CD4-positive, alpha-beta T cell treated with Interleukin-17A for 1 hour (primary cell): ENCODE measurements around the gene SLC6A18.
"Not testable (repeated sequence)": the region's sequence is repeated elsewhere in the genome, so short reads cannot be mapped to it uniquely, and the experiment has no call there.

ENCODE experiments used
- DNase-seq: peaks from one replicate; pipeline ENCODE4 v3.0.0-alpha.2; 2020

SLC6A18 gene

GRCh38 chr5:1279443-1280151, 54.4 kb downstream of the SLC6A18 start:
- no peak for DNase-seq

DNA sequence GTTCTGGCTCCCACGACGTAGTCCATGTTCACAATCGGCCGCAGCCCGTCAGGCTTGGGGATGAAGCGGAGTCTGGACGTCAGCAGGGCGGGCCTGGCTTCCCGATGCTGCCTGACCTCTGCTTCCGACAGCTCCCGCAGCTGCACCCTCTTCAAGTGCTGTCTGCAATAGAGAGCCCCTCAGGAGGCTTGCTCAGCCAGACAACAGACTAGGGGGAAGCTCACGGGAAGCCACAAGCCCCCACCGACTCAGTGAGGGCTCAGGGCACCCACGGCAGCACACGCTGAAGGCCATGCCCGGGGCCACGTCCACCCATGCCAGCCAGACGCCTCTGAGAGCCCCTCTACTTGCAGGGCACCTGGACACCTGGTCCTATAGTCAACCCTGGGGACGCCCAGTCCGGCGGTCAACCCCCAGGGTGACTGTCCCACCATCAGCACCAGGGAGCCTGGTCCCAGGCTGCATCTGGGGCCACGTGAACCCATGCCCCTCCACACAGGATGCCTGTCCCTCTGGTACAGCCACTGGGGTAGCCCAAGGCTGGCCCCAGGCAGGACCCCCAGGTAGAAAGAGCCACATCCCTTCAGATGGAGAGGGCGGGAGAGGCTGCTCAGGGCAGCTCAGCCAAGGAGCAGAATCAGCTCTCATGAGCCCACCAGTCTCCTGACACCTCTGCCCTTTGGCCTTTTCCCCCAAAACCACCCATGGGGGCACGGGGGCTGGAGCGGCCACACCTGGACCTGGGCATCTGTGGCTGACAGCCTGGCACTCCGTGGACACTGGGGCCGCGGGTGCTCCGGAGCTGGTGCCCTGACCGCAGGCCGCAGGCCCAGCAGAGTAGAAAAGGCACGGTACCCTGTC, 55.2 kb downstream of the SLC6A18 start:
- no peak for DNase-seq

GRCh38 chr5:1281038-1281882, 56.1 kb downstream of the SLC6A18 start:
- no peak for DNase-seq

GRCh38 chr5:1282131-1282992, 57.2 kb downstream of the SLC6A18 start:
- DNase-seq: no peak

GRCh38 chr5:1282993-1283728, 58.0 kb downstream of the SLC6A18 start:
- not testable (repeated sequence) for DNase-seq

DNA sequence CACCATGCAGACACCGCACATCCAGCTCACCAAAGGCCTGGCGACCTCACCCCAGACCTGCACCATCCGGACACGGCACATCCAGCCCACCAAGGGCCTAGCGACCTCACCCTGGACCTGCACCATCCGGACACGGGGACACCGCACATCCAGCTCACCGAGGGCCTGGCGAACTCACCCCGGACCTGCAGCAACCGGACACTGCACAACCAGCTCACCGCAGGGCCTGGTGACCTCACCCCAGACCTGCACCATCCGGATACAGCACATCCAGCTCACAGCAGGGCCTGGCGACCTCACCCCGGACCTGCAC, 58.5 kb downstream of the SLC6A18 start:
- DNase-seq: not testable (repeated sequence)

DNA sequence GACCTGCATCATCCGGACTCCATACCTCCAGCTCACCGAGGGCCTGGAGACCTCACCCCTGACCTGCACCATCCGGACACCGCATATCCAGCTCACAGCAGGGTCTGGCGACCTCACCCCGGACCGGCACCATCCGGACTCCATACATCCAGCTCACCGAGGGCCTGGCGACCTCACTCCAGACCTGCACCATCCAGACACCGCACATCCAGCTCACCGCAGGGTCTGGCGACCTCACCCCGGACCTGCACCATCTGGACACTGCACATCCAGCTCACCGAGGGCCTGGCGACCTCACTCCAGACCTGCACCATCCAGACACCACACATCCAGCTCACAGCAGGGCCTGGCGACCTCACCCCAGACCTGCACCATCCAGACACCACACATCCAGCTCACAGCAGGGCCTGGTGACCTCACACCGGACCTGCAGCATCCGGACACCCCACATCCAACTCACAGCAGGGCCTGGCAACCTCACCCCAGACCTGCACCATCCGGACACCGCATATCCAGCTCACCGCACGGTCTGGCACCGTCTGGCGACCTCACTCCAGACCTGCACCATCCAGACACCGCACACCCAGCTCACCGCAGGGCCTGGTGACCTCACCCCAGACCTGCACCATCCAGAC, 59.3 kb downstream of the SLC6A18 start:
- not testable (repeated sequence) for DNase-seq

DNA sequence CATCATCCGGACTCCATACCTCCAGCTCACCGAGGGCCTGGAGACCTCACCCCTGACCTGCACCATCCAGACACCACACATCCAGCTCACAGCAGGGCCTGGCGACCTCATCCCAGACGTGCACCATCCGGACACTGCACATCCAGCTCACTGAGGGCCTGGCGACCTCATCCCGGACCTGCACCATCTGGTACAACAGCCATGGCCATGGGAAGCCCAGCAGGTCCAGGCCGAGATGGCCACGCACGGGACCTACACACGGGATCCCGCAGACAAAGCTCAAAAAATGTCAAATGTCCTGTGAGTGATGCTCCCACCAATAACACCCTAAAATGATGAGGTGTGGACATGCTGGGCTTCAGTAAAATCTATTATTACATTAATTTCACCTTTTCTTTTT, 60.0 kb downstream of the SLC6A18 start:
- DNase-seq: no peak

GRCh38 chr5:1285883-1286291, 60.7 kb downstream of the SLC6A18 start:
- no peak for DNase-seq

DNA sequence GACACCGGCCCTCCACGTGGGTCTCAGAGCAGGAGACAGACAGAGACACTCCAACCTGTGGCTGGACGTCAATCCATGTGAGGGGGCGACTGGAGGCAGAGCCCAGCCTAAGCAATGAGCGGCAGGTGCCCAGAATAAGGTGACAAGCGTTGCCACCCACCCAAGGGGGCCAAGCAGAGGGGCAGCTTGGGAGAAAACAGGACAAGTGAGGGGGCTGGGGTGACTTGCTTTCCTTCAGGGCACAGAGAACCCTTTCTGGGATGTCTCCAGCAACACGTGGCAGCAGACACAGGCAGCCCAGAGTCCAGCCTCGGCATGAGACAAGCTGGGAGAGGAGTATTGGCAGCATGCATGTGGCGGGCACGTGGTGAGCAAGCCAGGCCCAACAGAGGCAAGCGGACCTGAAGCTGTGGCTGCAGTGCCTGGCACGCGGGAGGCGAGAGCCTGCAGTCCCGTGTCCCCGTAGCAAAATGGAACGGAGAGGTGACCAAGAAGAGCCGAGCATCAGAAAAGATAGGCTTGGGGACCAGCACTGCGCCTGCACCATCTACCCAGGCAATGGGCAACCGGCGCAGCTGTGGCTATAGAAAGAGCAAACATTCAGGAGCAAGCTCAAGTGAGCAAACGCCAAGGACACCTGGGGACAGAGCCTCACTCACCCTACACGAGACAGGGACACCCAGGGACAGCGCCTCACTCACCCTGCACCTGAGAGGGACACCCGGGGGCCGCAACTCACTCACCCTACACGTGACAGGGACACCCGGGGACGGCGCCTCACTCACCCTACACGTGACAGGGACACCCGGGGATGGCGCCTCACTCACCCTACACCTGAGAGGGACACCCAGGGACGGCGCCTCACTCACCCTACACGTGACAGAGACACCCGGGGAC, 63.5 kb downstream of the SLC6A18 start:
- DNase-seq: no peak

DNA sequence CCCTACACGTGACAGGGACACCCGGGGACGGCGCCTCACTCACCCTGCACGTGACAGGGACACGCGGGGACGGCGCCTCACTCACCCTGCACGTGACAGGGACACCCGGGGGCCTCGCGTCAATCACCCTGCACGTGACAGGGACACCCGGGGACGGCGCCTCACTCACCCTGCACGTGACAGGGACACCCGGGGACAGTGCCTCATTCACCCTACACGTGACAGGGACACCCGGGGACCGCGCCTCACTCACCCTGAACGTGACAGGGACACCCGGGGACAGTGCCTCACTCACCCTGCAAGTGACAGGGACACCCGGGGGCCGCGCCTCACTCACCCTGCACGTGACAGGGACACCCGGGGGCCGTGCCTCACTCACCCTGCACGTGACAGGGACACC, 64.4 kb downstream of the SLC6A18 start:
- not testable (repeated sequence) for DNase-seq

- not testable (repeated sequence) for DNase-seq
These were observed 65.8 kb downstream of the SLC6A18 start for GRCh38 chr5:1290956-1291355.

- DNase-seq: no peak
These were observed 66.5 kb downstream of the SLC6A18 start for GRCh38 chr5:1291611-1292080.

DNA sequence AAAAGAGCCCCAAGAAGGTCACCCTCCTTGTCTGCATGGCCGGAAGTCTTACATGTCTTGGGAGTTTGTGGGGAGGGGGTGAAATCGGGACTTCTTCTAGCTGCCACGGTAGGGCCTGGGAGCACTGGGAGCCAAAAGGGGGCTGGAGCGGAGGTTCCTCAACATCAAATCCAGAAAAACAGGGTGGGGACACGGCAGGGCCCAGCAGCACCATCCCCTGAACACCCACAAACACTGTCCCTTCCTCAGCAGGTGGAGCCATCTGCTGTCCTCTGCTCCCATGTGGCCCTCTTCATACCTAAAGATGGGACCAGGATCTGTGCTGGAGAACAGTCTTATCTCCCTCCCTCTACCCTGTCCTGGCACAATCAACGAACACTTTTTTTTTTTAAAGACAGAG, 67.0 kb downstream of the SLC6A18 start:
- DNase-seq: no peak

GRCh38 chr5:1292846-1293415, 67.8 kb downstream of the SLC6A18 start:
- no peak for DNase-seq

- DNase-seq: no peak
These were observed 68.4 kb downstream of the SLC6A18 start for GRCh38 chr5:1293416-1294205.

DNA sequence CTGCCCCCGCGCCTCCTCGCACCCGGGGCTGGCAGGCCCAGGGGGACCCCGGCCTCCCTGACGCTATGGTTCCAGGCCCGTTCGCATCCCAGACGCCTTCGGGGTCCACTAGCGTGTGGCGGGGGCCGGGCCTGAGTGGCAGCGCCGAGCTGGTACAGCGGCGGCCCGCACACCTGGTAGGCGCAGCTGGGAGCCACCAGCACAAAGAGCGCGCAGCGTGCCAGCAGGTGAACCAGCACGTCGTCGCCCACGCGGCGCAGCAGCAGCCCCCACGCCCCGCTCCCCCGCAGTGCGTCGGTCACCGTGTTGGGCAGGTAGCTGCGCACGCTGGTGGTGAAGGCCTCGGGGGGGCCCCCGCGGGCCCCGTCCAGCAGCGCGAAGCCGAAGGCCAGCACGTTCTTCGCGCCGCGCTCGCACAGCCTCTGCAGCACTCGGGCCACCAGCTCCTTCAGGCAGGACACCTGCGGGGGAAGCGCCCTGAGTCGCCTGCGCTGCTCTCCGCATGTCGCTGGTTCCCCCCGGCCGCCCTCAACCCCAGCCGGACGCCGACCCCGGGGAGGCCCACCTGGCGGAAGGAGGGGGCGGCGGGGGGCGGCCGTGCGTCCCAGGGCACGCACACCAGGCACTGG, 69.1 kb downstream of the SLC6A18 start:
- no peak for DNase-seq
